Measurements from ENCODE around the gene SMAD6.
"Not testable (repeated sequence)": the region's sequence is repeated elsewhere in the genome, so short reads cannot be mapped to it uniquely, and the experiment has no call there.

SMAD6 gene

DNA sequence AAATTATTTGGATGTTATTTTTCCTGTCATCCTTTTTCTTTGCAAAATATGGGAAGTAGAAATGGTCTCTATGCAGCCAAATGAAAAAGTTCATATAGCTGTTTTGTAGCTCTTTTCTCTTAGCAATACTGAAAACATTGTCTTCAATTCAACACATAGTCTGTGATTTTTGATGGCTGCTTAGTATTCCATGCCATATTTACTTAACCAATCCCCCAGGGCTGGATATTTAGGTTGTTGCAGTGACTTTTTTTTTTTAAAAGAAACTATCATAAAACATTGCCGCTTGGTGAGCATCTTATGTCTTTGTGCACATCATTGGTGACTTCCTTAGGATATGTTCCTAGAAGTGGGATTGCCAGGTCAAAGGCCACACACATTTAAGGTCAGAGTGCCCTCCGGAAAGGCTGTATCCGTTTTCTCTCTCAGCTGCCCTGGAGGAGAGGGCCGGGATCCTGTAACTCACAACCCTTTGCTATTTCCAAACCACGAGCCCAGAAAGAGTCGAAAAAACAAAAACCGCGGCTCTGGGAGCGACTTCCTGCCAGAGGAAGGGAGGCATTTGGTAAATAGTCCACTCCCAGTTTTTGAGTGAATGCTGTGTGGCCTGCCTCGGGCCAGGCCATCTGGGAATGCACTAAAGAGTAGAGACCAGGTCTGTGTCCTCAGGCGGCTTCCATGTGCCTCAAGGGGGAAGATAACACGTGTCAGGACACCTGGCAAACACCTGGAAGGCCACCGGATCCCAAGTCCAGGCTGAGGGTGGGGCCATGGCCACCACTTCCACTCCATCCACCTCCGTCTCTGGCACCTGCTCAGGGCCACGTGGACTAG lies 41.9 kb downstream of the SMAD6 start:
- no peak for DNase-seq

DNA sequence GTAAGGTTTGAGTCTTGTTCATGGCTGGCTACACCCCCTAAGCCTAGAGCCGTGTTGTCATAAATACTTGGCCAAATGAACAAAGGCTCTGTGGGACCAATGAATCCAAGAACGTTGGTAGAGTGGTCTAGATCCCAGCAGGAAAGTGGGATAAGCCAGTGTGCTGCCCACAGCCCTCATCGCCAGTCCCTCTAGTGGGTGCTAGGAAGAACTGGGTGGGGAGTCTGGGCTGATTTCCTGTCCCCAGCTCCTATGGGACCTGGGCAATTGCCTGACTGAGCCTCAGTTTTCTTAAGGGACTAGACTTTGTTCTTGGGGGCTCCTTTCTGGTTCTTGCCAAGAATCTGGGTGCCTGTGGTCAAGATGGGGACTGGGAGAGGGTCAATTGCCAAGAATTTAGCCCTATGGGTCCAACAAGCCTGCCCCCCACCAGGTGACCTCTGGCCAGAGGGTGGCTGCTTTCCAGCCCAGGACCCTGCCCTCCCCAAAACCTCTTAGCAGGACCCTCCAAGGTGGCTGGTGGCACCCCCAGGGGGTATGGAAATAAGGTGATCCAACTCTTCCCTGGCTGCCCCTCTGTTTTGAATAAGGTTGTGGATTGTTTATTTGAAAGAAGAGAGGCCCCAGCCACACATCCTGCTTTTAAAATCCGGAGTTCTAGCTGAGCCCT lies 42.7 kb downstream of the SMAD6 start:
- DNase-seq = no peak

DNA sequence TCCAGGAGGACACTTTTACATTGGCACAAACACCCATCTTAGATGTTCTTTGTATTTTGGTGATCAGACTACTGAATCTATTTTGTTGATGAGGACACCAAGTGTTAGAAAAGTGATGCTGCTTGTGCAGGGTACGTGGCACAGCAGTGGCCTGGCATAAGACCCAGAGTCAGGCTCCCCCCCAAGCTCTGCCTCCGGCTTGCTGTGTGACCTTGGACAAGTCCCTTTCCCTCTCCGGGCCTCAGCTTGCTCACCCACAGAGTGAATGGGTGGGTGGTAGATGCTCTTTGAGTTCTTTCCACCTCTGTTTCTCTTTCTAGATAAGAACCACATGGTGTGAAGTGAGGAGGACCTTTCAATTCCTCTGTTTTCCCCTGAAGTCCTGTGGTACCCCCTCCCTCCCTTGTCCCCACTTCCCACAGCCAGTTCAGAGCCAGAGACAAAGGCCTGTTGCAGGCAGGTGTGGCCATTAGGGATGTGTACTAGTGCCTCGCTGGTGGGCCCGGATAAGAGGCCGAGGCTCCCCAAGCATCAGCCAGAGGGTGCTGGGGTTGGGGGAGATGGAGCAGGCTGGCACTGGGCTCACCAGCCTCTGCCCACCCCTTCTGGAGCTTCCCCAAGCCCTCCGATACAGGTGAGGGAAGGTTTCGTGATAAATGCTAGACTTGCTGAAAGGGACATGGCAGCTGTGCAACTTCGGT lies 43.6 kb downstream of the SMAD6 start:
- no peak for DNase-seq

DNA sequence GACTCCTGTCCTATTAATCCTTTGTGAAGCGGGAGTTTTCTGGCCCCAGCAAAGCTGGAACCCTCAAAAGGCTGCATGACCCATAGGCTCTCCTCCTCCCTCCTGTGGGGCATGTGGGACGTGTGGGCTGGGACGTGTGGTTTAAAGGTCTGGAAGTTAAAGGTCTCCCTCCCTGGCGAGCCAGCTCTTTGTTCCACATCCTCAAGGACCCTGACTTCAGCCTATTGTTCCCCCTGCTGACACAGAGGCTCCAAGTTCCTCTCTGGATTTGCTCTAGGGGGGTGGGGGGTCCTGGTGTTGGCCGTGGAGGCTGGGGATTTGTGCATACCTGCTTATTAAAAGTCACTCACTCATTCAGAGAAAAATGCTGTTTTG lies 44.2 kb downstream of the SMAD6 start:
- no peak for DNase-seq

DNA sequence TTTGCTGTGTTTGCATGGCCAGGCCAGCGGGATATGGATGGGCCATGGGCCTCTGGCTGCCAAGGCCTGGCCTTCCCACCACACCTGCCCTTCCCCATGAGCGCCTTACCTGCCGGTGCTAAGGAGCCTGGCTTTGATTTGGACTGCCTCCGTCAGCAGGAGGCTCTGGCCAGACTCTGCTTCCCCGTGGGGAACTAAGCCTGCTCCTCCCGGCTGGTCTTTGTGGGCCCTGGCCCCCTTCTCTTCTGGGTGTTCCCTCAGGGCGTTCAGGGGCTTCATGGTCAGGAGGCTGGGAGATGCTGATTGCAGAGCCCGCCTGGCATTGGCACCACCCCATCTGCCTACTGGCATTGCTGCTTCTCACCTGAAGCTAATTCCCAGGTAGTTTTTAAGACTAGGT lies 45.2 kb downstream of the SMAD6 start:
- no peak for DNase-seq

DNA sequence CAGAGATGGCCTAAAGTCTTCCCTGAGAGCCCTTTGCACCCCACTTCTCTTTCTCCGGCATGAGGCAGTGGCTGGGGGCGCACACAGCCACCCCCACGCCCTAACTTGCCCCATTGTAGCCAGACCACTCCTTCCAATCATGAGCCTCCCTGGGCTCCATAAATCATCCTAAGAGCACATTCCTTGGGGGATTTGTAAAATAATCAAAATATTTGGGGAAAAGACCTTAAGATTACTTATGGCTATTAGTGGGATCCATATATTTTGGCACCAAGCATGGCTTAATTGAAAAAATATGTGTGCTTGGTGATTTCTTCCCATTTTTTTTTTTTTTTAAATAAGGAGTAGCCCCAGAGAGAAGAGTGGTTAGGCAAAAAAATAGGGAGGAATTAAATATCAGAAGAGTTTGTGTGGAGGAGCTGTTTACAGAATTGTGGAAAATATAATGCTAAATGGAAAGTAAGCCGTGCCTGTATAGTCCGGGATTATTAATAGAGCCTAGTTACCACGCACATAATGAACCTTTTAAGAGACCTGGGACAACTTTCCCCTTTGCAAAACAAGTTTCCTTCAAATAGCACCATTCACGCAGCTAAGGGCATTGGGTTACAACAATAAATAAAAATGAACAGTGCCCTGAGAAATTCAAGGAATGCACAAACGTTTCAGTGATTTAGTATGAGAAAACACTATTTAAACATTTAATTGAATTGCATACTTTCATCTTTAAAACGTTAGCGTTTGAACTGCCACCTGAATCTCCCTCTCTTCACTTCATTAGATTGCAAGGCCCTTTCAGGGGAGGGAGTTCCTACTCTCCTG lies 46.1 kb downstream of the SMAD6 start:
- DNase-seq = no peak

DNA sequence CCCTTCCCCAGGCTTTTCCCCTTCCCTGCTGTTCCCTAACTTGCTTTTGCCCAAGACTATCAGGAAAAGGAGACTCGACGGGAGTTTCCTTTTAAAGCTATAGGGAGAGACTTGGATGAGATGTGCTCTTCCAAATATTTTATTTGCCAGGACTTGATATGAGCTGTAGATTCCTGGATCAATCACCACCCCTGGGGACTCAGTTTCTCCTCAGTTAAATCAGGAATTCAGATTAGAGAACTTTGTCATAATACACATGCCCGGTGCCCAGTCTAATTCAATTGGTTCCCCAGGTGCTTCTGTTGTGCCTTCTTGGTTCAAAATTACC lies 46.6 kb downstream of the SMAD6 start:
- DNase-seq = no peak

DNA sequence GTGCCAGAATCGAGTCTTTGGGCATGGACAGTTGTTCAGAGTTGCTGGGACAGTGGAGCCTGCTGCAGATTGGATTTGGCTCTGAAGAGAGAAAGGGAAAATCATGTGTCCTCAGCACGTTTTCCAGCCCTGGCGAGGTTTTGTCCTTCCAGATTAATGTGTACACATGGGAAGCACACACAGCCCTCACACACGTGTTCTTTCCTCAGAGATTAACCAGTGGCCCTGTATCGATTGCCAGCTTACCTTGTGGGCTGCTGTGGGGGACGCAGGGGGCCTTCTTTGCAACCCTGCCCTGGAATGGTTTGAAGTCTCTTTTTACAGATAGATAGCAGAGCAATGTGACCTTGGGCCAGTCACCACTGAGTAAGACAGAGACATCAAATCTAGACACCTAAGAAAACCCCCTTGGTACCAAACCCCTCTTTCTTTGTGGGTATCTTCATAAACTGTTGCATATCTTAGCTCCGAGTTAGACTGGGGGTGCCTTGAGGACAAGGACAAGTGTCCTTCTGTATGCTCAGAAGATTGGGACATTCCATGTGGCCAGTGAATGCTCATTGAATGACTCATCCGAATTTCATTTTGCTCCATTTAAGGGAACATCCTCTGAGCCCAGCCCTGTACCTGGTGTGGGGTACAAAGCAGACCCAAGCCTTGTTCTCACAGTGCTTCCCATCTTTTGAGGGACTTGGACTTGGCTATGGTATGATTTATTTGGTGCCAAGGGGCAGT lies 48.0 kb downstream of the SMAD6 start:
- DNase-seq = no peak

DNA sequence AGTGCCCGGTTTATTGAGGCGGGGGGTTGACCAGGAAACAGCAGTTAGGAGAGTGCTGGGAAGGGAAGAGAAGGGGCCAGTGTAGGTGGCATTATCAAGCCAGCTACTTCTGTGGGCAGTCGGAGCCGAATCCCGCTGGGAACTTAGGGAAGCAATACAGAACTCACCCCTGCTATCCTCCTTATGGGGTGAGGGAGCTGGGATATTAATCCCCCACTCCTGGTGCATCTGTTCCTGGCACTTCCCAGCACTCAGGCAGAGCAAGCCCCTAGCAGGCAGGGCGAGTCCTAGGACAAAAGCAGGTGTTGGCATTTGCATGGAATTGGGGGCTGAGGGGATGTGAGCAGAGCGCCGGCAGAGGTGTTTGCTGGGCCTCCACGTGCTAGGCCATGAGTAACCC lies 48.6 kb downstream of the SMAD6 start:
- DNase-seq = no peak

DNA sequence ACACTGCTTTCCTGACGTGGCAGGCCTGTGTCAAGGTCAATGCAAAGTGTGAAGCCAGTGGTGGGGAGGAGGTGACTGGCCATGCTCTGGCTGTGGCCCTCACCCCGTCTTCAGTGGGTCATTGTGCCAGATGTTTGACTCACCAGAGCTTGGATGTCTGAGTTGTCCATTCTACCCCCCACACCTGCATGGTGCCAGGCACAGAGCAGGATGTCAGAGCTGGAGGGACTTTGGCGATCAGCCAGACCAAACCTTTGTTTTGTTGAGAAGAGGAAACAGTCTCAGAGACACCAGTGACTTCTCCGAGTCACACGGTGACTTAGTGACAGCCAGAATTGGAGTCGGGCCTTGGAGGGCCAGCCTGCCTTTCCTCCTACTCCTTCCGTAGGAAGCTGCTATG lies 49.5 kb downstream of the SMAD6 start:
- no peak for DNase-seq

DNA sequence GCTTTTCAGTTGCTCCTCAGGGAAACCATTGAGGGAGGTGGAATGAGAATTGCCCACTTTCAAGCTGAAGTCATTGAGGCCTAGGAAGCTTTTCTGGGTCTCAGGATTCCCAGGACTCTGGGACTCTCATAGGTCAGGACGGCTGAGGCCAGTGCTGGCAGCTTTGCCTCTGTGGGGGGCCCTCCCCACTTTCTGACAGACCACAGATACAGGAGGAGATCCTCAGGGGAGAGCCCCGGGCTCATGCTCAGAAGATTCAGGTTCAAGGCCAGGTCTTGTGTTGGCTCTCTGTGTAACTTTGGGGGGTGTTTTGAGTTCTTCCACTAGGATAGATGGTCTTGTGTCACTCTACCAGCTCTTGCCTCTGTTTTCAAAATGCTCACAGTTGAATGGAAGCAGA lies 50.0 kb downstream of the SMAD6 start:
- no peak for DNase-seq

DNA sequence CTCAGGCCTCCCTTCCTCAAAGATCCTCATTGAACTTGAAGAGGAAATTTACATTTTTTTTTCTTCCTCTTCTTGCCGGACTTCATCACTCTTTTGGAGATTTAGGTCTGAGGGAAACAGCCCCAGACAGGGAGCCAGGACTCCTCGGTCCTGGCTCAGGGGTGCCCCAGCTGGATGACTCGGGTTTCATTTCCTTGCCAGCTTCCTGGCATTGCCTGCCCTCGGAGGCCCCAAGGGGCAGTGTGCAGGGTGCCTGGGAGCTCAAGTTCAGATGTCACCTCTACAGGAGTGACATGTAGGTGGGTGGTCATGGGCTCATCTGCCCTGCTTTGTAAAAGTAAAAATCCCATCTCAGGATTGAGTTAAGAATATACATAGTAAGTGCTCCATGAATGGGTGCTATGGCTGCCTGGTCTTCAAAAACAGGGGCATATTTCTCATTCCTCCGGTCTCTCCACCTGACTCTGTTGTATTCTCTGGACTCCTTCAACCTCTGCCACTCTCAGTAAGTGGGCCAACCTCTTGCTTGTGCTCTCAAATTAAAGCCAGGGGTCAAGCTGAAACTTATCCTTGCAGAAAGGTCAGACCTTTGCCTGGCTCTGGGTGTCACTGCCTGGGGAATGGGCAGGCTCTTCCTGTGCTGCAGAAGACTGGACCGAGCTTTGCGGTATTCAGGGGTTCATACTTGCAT lies 51.8 kb downstream of the SMAD6 start:
- DNase-seq = no peak

DNA sequence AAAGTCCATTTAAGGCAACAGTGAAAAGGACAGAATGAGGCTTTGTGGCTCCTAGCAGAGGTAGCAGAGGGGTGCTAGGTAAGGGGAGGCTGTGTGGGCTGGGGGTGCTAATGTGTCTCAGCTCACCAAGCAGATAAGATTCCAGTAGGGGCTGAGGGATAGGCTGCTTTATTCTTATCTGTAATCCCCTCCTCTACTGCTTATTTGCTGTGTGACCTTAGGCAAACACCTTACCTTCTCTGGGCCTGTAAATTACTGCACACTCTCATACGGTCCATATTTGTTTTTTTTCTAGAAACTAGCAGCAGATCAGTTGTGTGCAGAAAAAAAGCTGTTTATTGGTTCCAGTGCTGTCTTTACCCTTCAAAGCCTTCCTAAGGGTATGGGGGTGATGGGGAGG lies 52.8 kb downstream of the SMAD6 start:
- no peak for DNase-seq

DNA sequence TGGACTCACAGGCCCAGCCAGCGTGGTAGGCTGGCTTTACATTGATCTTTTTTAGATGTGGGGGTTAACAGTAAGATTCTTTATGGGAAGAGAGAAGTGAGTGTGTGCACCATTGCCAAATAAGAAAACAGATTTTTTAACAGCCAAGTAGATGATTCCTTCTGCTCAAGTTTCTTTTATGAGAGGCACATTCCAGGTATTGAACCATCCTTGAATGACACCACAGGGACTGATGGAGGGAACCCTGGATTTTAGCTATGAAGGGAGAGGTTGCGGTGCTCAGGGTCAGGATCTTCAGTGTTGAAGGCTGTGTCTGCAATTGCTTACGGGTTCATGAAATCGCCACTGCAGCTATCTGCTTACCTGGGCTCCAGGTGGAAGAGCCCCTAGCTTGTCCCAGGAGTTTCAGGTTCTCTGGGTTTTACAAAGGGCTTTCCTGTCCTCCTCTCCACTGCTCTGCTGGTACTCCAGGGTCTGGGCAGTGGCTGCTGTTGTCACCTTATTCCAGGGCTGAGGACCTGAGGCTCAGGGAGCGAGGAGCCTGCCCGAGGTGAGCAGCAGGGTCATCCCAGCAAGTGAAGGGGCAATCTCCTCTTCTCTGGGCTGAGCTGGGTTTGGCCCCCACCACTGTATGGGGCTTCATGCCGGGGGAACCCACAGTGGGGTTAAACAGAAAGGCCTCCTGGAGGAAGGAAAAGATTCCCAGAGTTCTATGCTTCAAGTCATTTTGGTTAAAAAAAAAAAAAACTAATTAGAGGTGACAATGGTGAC lies 53.4 kb downstream of the SMAD6 start:
- no peak for DNase-seq

DNA sequence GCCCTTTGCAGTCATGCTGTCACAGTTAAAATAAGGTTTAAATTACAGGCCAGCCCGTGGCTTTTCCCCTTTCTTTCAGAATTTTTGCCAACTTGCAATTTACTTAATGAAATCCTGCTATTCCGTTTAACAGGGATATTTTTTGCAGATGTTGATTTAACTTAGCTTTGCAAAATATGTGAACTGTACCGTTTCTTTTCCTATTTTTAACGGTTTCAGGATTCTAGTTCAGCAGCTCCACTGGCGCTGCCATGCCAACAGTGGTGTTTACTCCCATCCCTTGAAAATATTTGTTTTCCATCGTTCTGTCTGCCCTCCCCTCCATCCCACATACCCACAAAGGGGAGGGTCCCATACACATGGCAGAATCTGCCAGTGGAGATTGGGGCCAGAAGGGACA lies 54.3 kb downstream of the SMAD6 start:
- DNase-seq = no peak

DNA sequence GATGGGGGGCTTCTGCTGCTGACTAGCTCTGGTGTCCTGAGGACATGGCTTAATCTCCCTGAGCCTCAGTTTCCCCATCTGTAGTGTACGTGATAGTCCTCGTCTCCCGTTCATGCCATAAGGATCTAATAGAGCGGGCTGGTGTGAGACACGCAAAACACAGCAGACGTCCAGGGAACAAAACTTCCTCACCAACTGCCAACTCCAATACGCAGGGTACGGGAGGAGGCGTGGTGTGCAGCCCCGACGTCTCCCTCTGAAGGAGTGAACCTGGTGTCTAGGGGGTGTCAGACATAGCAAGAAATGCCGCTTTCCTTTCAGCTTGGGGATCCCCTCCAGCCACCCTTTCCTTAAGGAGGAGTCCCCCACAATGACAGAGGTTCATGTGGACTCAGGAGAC lies 55.0 kb downstream of the SMAD6 start:
- DNase-seq = no peak

DNA sequence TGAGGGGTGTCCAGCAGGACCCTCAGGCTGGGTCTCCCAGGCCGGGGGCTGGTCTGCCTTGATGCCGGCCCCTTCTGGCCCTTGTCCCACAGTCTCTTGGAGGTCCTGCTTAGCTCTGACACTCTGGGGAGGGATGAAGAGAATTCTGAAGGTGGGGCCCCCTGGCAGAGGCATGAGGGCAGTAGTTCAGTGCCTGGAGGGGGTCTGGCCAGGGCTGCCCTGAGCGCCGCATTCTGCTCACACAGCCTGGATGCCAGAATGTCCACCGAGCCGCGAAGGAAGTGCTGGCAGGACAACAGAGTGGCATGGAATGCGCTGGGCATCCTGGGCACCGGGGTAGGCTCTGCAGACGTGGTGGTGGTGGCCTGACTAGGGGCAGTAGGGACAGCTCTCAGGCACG lies 55.5 kb downstream of the SMAD6 start:
- DNase-seq = no peak

DNA sequence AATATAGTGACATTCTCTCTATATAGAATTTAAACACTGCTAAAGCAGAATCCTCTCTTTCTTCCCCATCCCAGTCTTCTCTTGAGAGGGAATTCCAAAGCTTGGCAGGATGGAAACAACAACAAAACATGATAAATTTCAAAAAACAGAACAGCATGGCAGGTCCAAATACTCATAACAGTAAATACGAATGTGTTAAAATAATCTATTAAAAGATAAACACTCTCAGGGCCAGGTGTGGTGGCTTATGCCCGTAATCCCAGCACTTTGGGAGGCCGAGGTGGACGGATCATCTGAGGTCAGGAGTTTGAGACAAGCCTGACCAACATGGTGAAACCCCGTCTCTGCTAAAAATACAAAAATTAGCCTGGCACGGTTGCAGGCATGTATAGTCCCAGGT lies 56.2 kb downstream of the SMAD6 start:
- DNase-seq = not testable (repeated sequence)

DNA sequence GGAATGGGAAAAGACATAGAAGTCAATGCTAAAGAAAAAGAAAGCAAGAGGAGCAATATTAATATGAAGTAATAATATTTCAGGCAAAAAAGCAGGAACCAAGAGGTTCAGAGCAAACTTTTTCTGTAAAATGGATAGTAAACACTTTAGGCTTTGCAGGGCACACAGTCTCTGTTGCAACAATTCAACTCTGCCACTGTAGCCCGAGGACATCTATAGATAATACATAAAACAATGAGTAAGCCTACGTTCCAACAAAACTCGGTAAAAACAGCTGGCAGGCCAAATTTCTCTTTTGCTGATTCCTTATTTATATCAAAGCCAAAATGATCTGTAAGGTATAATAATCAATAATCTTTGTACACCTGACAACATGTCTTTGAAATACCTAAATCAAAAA lies 56.8 kb downstream of the SMAD6 start:
- DNase-seq = no peak

DNA sequence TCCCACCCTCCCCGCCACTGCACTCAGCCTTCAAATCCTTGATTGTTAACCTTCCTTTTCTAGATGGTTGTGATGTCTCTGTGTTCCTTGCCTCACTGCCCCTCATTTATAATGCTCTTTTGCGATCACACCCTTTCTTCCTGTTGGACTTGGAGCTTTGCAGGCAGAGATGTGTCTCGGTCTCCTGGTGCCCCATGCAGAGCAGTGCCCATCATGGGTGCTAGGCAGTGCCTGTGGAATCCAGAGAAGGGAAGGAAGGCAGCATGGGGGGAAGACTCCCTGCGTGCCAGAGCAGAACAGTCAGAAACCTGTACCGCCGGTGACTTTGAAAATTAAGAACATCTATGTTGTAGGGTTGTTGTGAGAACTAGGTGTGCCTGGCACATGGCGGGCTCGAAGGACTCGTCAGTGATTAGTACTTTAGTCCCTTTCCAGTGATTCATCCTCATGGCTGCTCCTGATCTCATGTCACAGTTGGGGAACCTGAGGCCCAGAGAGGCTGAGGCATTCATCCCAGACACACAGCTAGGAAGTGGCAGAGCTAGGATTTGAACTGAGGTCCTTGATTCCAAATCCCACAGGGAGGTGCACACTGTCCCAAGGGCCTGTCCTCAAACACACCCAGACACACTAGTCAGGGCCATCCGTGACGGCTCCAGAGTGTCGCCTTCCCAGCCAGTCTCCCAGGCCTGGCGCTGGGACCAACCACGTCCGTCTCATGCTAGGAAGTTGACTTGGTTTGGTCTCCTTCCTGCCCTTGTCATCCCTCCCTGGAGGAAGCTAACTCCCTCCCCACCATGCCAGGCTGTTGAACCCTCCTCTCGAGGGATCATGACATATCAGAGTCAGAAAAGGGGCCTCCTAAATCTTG lies 58.3 kb downstream of the SMAD6 start:
- no peak for DNase-seq

Measured in NCI-H774 (cell line).